RWPE2 (cell line): ENCODE data around the gene CHST4.

ENCODE experiments used
- ATAC-seq: fragments of 200-7000 bp; cut with Tn5 transposase; 3 replicates; pipeline ENCODE4 v1.9.1; 2021; ENCODE audit warnings: low read depth
- DNase-seq: peaks from one replicate; pipeline ENCODE4 v3.0.0-alpha.2; 2020; ENCODE audit warnings: low spot score
- H3K27ac ChIP-seq: fragments of 450-650 bp; 2 replicates; pipeline ENCODE4 v1.5.1; 2017; ENCODE audit warnings: mild to moderate bottlenecking; ENCODE audit not compliant: poor library complexity, severe bottlenecking
- H3K27me3 ChIP-seq: fragments of 250-450 bp; sonication (Bioruptor Pico); 2 replicates; pipeline ENCODE4 v1.5.1; 2021; ENCODE audit warnings: mild to moderate bottlenecking, moderate library complexity; ENCODE audit not compliant: insufficient read depth, poor library complexity, severe bottlenecking
- H3K36me3 ChIP-seq: fragments of 250-450 bp; sonication (Bioruptor Pico); 2 replicates; pipeline ENCODE4 v1.5.1; 2020; ENCODE audit warnings: low read depth, mild to moderate bottlenecking, moderate library complexity
- H3K4me1 ChIP-seq: fragments of 250-450 bp; sonication (Bioruptor Pico); 2 replicates; pipeline ENCODE4 v1.5.1; 2021; ENCODE audit warnings: mild to moderate bottlenecking, moderate library complexity; ENCODE audit not compliant: insufficient read depth, poor library complexity, severe bottlenecking
- H3K4me3 ChIP-seq: fragments of 250-450 bp; sonication (Bioruptor Pico); 2 replicates; pipeline ENCODE4 v1.5.1; 2021; ENCODE audit warnings: mild to moderate bottlenecking, moderate library complexity; ENCODE audit not compliant: severe bottlenecking
- H3K9me3 ChIP-seq: fragments of 250-450 bp; sonication (Bioruptor Pico); 2 replicates; pipeline ENCODE4 v1.5.1; 2021; ENCODE audit warnings: mild to moderate bottlenecking, moderate library complexity; ENCODE audit not compliant: severe bottlenecking
- TF ChIP-seq, protein P1 (sequence below): fragments of 450-650 bp; IDR thresholded peaks from one replicate; pipeline ENCODE4 v1.5.1; 2017; ENCODE audit warnings: mild to moderate bottlenecking, moderate library complexity; ENCODE audit not compliant: poor library complexity, severe bottlenecking

Gene CHST4

DNA sequence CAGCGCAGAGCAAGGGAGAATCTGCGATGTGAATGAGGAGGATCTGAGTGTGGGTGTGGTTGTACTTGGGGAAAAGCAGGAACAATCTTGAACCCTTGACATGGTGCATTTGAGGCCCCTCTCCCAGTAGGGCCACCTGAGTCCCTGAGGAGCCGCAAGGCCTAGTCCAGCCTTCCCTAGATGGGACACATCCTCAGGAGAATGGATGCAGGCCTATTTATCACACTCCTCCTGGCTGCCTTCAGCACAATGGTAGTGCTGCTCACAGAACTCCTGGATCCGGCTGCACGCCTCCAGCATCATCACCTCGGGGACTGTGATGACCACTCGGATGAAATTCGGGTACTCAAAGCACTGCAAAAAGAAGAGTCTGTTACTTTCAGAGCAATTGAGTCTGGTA lies 41.7 kb downstream of the CHST4 start:
- Histone ChIP-seq H3K4me1 (no peaks in the 10 kb centered on the region), H3K27me3 (peaks cover 2% of the 10 kb centered on the region), H3K27ac (no peak overlapping the region), H3K36me3 (no peaks in the 10 kb centered on the region), H3K9me3 (no peaks in the 10 kb centered on the region), H3K4me3 (no peak overlapping the region)
- TF ChIP-seq, protein P1, sequence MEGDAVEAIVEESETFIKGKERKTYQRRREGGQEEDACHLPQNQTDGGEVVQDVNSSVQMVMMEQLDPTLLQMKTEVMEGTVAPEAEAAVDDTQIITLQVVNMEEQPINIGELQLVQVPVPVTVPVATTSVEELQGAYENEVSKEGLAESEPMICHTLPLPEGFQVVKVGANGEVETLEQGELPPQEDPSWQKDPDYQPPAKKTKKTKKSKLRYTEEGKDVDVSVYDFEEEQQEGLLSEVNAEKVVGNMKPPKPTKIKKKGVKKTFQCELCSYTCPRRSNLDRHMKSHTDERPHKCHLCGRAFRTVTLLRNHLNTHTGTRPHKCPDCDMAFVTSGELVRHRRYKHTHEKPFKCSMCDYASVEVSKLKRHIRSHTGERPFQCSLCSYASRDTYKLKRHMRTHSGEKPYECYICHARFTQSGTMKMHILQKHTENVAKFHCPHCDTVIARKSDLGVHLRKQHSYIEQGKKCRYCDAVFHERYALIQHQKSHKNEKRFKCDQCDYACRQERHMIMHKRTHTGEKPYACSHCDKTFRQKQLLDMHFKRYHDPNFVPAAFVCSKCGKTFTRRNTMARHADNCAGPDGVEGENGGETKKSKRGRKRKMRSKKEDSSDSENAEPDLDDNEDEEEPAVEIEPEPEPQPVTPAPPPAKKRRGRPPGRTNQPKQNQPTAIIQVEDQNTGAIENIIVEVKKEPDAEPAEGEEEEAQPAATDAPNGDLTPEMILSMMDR = no peak
- ATAC-seq = no peak
- no peak for DNase-seq

DNA sequence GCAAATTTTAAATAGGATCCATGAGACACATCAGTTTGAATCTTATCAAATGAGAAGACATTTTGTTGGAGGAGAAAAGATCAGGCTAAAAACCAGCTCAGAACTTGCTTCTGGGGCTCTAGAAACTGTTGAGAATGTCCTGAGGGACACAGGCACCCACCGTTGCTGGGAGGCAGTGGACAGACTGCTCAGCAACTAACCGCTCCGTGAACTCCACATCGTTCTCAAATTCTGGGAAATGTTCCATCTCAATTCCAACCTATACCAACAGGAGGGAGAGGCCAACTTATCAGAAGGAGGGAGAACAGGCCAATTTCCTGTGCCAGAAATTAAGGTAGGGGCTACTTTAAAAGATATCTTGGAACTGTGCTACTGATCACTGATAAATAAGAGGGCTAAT lies 42.3 kb downstream of the CHST4 start:
- H3K4me3 ChIP-seq = no peak overlapping the region
- ATAC-seq = no peak
- no peaks in the 10 kb centered on the region for H3K9me3 ChIP-seq
- TF ChIP-seq, protein P1 = no peak
- peaks cover 3% of the 10 kb centered on the region for H3K27me3 ChIP-seq
- no peaks in the 10 kb centered on the region for H3K36me3 ChIP-seq
- H3K27ac ChIP-seq = no peak overlapping the region
- no peak for DNase-seq
- H3K4me1 ChIP-seq = no peaks in the 10 kb centered on the region

DNA sequence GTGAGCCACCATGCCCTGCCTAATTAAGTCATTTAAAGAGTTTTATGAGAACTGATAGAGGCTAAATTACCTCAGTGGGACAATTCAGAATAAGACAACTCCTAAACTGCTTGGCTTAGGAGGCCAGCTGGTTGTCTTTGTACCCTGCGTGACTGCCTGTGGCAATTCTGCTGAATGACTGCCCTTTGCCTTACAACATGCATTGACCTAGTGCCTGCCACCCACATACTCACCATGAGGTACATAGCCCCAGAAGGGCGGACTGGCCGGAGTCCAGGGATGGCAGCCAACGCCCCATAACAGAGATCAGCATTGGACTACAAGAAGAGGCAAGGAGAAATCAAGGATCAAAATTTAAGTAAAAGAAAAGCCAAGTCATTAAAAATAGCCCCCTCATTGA lies 43.4 kb downstream of the CHST4 start:
- peaks cover 3% of the 10 kb centered on the region for H3K27me3 ChIP-seq
- DNase-seq (no peak), ATAC-seq (no peak)
- TF ChIP-seq, protein P1 = no peak
- H3K4me1 ChIP-seq = no peaks in the 10 kb centered on the region
- H3K9me3 ChIP-seq = no peaks in the 10 kb centered on the region
- H3K36me3 ChIP-seq = no peaks in the 10 kb centered on the region
- H3K27ac ChIP-seq = no peak overlapping the region
- H3K4me3 ChIP-seq = no peak overlapping the region

DNA sequence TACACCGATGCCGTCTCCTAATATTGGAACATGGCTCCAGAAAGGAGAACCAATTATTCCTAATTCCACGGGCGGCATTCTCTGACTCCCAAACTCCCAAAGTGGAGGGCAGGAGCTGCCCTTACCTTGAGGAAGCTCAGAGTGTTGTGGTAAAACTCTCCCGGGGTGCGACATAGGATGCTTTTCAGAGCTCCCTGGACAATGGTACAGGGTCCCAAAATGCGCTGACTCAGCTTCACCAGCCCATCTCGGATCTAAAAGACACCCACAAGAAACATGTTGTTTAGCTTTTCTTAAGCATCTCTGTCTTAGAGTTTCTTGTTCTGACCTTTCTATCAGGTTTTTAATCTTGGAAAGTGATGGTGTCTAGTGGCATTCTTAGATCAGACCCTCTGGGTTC lies 43.9 kb downstream of the CHST4 start:
- H3K4me1 ChIP-seq = no peaks in the 10 kb centered on the region
- no peak overlapping the region for H3K4me3 ChIP-seq
- TF ChIP-seq, protein P1 = no peak
- H3K36me3 ChIP-seq = no peaks in the 10 kb centered on the region
- ATAC-seq (no peak), DNase-seq (no peak)
- H3K27me3 ChIP-seq = peaks cover 6% of the 10 kb centered on the region
- H3K9me3 ChIP-seq = no peaks in the 10 kb centered on the region
- H3K27ac ChIP-seq = no peak overlapping the region

DNA sequence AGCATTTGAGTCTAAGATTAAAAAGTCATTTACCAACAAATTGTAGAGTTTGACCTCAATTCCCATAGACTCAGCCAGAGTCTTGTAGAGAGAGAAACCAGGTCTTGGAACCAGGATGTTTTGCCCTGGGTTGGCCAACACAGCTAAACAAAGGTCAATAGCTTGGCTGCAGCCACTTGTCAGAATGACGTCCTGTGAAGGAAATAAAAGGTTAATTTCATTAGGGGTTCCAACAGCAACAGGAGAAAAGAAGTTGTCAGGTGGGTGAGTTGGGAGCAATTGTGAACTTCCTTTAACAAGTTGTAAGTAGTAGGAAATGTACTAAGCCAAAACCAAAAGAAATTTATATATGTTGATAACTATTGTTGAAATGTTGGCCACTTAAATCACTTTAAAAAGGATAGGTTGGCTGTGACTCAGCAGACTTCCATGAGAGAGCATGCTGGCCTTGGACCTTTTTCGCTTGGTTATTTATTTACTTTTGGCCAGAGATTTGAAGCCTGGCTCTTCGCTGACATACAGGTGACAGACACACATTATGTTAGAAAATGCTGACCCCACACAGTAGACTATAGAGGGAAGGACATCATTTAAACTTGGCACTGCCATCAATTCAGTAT lies 46.4 kb downstream of the CHST4 start:
- no peak for ATAC-seq
- no peak overlapping the region for H3K4me3 ChIP-seq
- H3K36me3 ChIP-seq = no peaks in the 10 kb centered on the region
- H3K27me3 ChIP-seq = peaks cover 21% of the 10 kb centered on the region
- no peaks in the 10 kb centered on the region for H3K4me1 ChIP-seq
- no peaks in the 10 kb centered on the region for H3K9me3 ChIP-seq
- TF ChIP-seq, protein P1 = no peak
- H3K27ac ChIP-seq = no peak overlapping the region
- DNase-seq = no peak
